GM23248 (cell line): ENCODE data around the gene TBC1D24.

Experiments used
- EZH2 ChIP-seq: fragments of 200-600 bp; sonication (generic); IDR thresholded peaks from 2 replicates; pipeline ENCODE4 v1.6.1; 2018; ENCODE audit warnings: antibody characterized with exemption, mild to moderate bottlenecking; ENCODE audit not compliant: insufficient read depth, poor library complexity, severe bottlenecking
- EZH2phosphoT487 ChIP-seq: fragments of 200-600 bp; sonication (generic); IDR thresholded peaks from 2 replicates; pipeline ENCODE4 v1.6.1; 2018; ENCODE audit warnings: antibody characterized with exemption, moderate library complexity, mild to moderate bottlenecking, low read depth; ENCODE audit not compliant: insufficient read depth

DNA sequence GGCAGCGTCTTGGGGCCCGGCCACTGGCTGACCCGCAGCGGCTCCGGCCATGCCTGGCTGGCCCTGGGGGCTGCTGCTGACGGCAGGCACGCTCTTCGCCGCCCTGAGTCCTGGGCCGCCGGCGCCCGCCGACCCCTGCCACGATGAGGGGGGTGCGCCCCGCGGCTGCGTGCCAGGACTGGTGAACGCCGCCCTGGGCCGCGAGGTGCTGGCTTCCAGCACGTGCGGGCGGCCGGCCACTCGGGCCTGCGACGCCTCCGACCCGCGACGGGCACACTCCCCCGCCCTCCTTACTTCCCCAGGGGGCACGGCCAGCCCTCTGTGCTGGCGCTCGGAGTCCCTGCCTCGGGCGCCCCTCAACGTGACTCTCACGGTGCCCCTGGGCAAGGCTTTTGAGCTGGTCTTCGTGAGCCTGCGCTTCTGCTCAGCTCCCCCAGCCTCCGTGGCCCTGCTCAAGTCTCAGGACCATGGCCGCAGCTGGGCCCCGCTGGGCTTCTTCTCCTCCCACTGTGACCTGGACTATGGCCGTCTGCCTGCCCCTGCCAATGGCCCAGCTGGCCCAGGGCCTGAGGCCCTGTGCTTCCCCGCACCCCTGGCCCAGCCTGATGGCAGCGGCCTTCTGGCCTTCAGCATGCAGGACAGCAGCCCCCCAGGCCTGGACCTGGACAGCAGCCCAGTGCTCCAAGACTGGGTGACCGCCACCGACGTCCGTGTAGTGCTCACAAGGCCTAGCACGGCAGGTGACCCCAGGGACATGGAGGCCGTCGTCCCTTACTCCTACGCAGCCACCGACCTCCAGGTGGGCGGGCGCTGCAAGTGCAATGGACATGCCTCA, 3.1 kb upstream of the TBC1D24 start:
- TF ChIP-seq EZH2phosphoT487 = no peak
- no peak for TF ChIP-seq EZH2
